ENCODE results near the gene KCTD1.
A peak's percentile ranks its signal among the peaks of the same experiment; 100 is the strongest.

GRCh38 chr18:26456070-26456491, 92.3 kb downstream of the KCTD1 start:
- TF ChIP-seq, protein P1, sequence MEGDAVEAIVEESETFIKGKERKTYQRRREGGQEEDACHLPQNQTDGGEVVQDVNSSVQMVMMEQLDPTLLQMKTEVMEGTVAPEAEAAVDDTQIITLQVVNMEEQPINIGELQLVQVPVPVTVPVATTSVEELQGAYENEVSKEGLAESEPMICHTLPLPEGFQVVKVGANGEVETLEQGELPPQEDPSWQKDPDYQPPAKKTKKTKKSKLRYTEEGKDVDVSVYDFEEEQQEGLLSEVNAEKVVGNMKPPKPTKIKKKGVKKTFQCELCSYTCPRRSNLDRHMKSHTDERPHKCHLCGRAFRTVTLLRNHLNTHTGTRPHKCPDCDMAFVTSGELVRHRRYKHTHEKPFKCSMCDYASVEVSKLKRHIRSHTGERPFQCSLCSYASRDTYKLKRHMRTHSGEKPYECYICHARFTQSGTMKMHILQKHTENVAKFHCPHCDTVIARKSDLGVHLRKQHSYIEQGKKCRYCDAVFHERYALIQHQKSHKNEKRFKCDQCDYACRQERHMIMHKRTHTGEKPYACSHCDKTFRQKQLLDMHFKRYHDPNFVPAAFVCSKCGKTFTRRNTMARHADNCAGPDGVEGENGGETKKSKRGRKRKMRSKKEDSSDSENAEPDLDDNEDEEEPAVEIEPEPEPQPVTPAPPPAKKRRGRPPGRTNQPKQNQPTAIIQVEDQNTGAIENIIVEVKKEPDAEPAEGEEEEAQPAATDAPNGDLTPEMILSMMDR (IDR thresholded peaks at IDR 0.05; ENCODE audit: low read length): peak; percentile 39
- no peak for TF ChIP-seq EZH2 (optimal IDR thresholded peaks at IDR 0.05; ENCODE audit: low read depth, low read length)
- TF ChIP-seq EZH2phosphoT487 (IDR thresholded peaks at IDR 0.05; ENCODE audit: low read length): no peak

Measured in MM.1S (cell line).